Placental epithelial cell (primary cell): Measurements from ENCODE around the gene ANKRD13C. TPM values are rescaled to one million over a fixed set of nuclear protein-coding genes. Genes with fewer than 3 reads are reported as not detected.

ENCODE experiments used
- total RNA-seq: library from RNA; depleted of rRNA; stranded (reverse); fragments of >200 nt; gene quantifications from 2 replicates; pipeline ENCODE4 v1.2.3, GENCODE V29; 2012

Gene ANKRD13C, protein sequence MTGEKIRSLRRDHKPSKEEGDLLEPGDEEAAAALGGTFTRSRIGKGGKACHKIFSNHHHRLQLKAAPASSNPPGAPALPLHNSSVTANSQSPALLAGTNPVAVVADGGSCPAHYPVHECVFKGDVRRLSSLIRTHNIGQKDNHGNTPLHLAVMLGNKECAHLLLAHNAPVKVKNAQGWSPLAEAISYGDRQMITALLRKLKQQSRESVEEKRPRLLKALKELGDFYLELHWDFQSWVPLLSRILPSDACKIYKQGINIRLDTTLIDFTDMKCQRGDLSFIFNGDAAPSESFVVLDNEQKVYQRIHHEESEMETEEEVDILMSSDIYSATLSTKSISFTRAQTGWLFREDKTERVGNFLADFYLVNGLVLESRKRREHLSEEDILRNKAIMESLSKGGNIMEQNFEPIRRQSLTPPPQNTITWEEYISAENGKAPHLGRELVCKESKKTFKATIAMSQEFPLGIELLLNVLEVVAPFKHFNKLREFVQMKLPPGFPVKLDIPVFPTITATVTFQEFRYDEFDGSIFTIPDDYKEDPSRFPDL
- total RNA-seq = 33.2 and 34.2 TPM in 2 replicates

GRCh38 chr1:70354332-70355110 lies at the start of gene ANKRD13C:
Gene ANKRD13C, minus strand, starts transcription at chr1:70354722. Its CDS starts 314 bp downstream, at chr1:70354408.

GRCh38 chr1:70221238-70222121 lies 133.0 kb downstream of the ANKRD13C start, which contains the start of gene SRSF11:
Gene SRSF11, plus strand, starts transcription at chr1:70221380. Its CDS starts 257 bp downstream, at chr1:70221637.

Other genes with a start within 250 kb of the ANKRD13C start
- gene LRRC40, start 149.1 kb downstream of the ANKRD13C start, total RNA-seq = 12.6 and 14.3 TPM in 2 replicates
- 128 and 146 TPM in 2 replicates for gene SRSF11, start 133.3 kb downstream of the ANKRD13C start, total RNA-seq
- 3.1 and 7.2 TPM in 2 replicates for gene CTH, start 56.5 kb upstream of the ANKRD13C start, total RNA-seq